ENCODE data around the gene GPC6.

GPC6 gene

GRCh38 chr13:93637852-93638251 lies 411.2 kb downstream of the GPC6 start:
- Histone ChIP-seq H3K9me3 (ENCODE audit: severe bottlenecking) (no peaks in the 10 kb centered on the region), H3K36me3 (no peaks in the 10 kb centered on the region), H3K27ac (no peak overlapping the region), H3K27me3 (ENCODE audit: insufficient read depth, low read depth, severe bottlenecking) (no peaks in the 10 kb centered on the region), H3K4me3 (ENCODE audit: low read depth, low read length) (no peak overlapping the region)
- no peak for DNase-seq
- TF ChIP-seq CTCF (IDR thresholded peaks at IDR 0.05; ENCODE audit: low read depth, low read length) = no peak

GRCh38 chr13:93640452-93640851 lies 413.8 kb downstream of the GPC6 start:
- no peak for TF ChIP-seq CTCF (IDR thresholded peaks at IDR 0.05; ENCODE audit: low read depth, low read length)
- H3K27ac ChIP-seq = no peak overlapping the region

GRCh38 chr13:93646245-93646644 lies 419.6 kb downstream of the GPC6 start:
- Histone ChIP-seq H3K27me3 (ENCODE audit: insufficient read depth, low read depth, severe bottlenecking) (no peaks in the 10 kb centered on the region), H3K36me3 (no peaks in the 10 kb centered on the region), H3K9me3 (ENCODE audit: severe bottlenecking) (no peaks in the 10 kb centered on the region), H3K27ac (no peak overlapping the region), H3K4me3 (ENCODE audit: low read depth, low read length) (no peak overlapping the region)
- TF ChIP-seq CTCF (IDR thresholded peaks at IDR 0.05; ENCODE audit: low read depth, low read length) = no peak
- no peak for DNase-seq

More at GRCh38 chr13:93640452-93640851, 413.8 kb downstream of the GPC6 start:
- Histone ChIP-seq H3K27me3 (ENCODE audit: insufficient read depth, low read depth, severe bottlenecking) (no peaks in the 10 kb centered on the region), H3K36me3 (no peaks in the 10 kb centered on the region), H3K4me3 (ENCODE audit: low read depth, low read length) (no peak overlapping the region), H3K9me3 (ENCODE audit: severe bottlenecking) (no peaks in the 10 kb centered on the region)
- no peak for DNase-seq

GRCh38 chr13:93649496-93649895 lies 422.9 kb downstream of the GPC6 start:
- DNase-seq = no peak
- Histone ChIP-seq H3K9me3 (ENCODE audit: severe bottlenecking) (no peaks in the 10 kb centered on the region), H3K4me3 (ENCODE audit: low read depth, low read length) (no peak overlapping the region), H3K27ac (no peak overlapping the region), H3K27me3 (ENCODE audit: insufficient read depth, low read depth, severe bottlenecking) (no peaks in the 10 kb centered on the region), H3K36me3 (no peaks in the 10 kb centered on the region)
- no peak for TF ChIP-seq CTCF (IDR thresholded peaks at IDR 0.05; ENCODE audit: low read depth, low read length)

- no peak for DNase-seq
- Histone ChIP-seq H3K9me3 (ENCODE audit: severe bottlenecking) (no peaks in the 10 kb centered on the region), H3K4me3 (ENCODE audit: low read depth, low read length) (no peak overlapping the region), H3K27ac (no peak overlapping the region), H3K36me3 (no peaks in the 10 kb centered on the region), H3K27me3 (ENCODE audit: insufficient read depth, low read depth, severe bottlenecking) (no peaks in the 10 kb centered on the region)
- TF ChIP-seq CTCF (IDR thresholded peaks at IDR 0.05; ENCODE audit: low read depth, low read length) = no peak
Observed at GRCh38 chr13:93653776-93654175, 427.2 kb downstream of the GPC6 start.

GRCh38 chr13:93655154-93655553 lies 428.5 kb downstream of the GPC6 start:
- 0 out of 2 replicates have a peak, but pooled peaks cover 5% of the 10 kb centered on the region for H3K36me3 ChIP-seq
- no peaks in the 10 kb centered on the region for H3K9me3 ChIP-seq (ENCODE audit: severe bottlenecking)
- no peak for TF ChIP-seq CTCF (IDR thresholded peaks at IDR 0.05; ENCODE audit: low read depth, low read length)
- DNase-seq = no peak
- no peak overlapping the region for H3K27ac ChIP-seq
- no peaks in the 10 kb centered on the region for H3K27me3 ChIP-seq (ENCODE audit: insufficient read depth, low read depth, severe bottlenecking)
- H3K4me3 ChIP-seq (ENCODE audit: low read depth, low read length) = no peak overlapping the region
